H1 (cell line): ENCODE measurements around the gene IL2. TPM values are rescaled to one million over a fixed set of nuclear protein-coding genes. Genes with fewer than 3 reads are reported as not detected.

Source experiments
- CTCF ChIA-PET: fragments of 300-600 bp; sonication (Branson Sonifier 250); formaldehyde crosslinking; loops from one replicate; lab custom pipeline; 2021; ENCODE audit not compliant: partially characterized antibody; lab: Charles Lee
- POLR2A ChIA-PET: fragments of 300-600 bp; sonication (Branson Sonifier 250); formaldehyde crosslinking; loops from one replicate; lab custom pipeline; 2021; ENCODE audit warnings: inconsistent platforms; ENCODE audit not compliant: partially characterized antibody; lab: Charles Lee
- DNase-seq, 2 experiments: peaks; one replicate each; pipeline versions ENCODE4 v3.0.0 to v3.0.0-alpha.2; 2010 to 2022; ENCODE audit warnings: low spot score in 2 of 2, low read depth in 1 of 2, mixed read lengths in 1 of 2
- FAIRE-seq: peaks from 2 replicates; lab custom pipeline; 2011; peaks lifted over from hg19 to GRCh38; lab: Jason Lieb, UNC
- H2AFZ ChIP-seq: 2 replicates; pipeline ENCODE4 v1.8.1; 2012; ENCODE audit warnings: low read length, inconsistent platforms
- H2AK5ac ChIP-seq: 2 replicates; pipeline ENCODE4 v1.6.1; 2013; ENCODE audit warnings: low read depth, low read length
- H2BK120ac ChIP-seq: replicated peaks from 2 replicates; pipeline ENCODE3; 2013; ENCODE audit warnings: low read depth, low read length, inconsistent platforms
- H2BK12ac ChIP-seq: 2 replicates; pipeline ENCODE4 v1.6.1; 2013; ENCODE audit warnings: low read depth, low read length
- H2BK15ac ChIP-seq: 2 replicates; pipeline ENCODE4 v1.6.1; 2013; ENCODE audit warnings: low read length
- H2BK20ac ChIP-seq: 2 replicates; pipeline ENCODE4 v1.6.1; 2013; ENCODE audit warnings: low read length
- H2BK5ac ChIP-seq: 2 replicates; pipeline ENCODE4 v1.6.1; 2013; ENCODE audit warnings: low read depth, low read length
- H3K14ac ChIP-seq: 2 replicates; pipeline ENCODE4 v1.6.1; 2013; ENCODE audit warnings: inconsistent platforms; ENCODE audit not compliant: insufficient read length
- H3K18ac ChIP-seq: 2 replicates; pipeline ENCODE4 v1.6.1; 2013; ENCODE audit warnings: low read length; ENCODE audit errors: extremely low read depth
- H3K23ac ChIP-seq: 2 replicates; pipeline ENCODE4 v1.6.1; 2013; ENCODE audit warnings: inconsistent platforms; ENCODE audit not compliant: insufficient read length
- H3K23me2 ChIP-seq: 2 replicates; pipeline ENCODE4 v1.6.1; 2013; ENCODE audit warnings: low read depth, low read length
- H3K27ac ChIP-seq: 2 replicates; pipeline ENCODE4 v1.6.1; 2011; ENCODE audit warnings: low read depth, low read length, inconsistent platforms
- H3K27me3 ChIP-seq, 4 experiments: replicated peaks in 1 of 4; 1 replicate in 1 of 4; 2 replicates in 3 of 4; pipeline versions ENCODE4 v1.6.1 to v1.8.1; 2011 to 2013; ENCODE audit warnings: low read length in 3 of 4, mild to moderate bottlenecking in 3 of 4, inconsistent platforms in 2 of 4, mixed read lengths in 2 of 4, moderate library complexity in 1 of 4; ENCODE audit not compliant: control insufficient read depth in 3 of 4, insufficient read depth in 3 of 4; ENCODE audit errors: extremely low read depth in 1 of 4
- H3K36me3 ChIP-seq, 4 experiments: 2 replicates each; pipeline versions ENCODE4 v1.6.1 to v1.8.1; 2011 to 2013; ENCODE audit warnings: mild to moderate bottlenecking in 4 of 4, low read length in 3 of 4, moderate library complexity in 2 of 4, control low read depth in 1 of 4, inconsistent platforms in 1 of 4; ENCODE audit not compliant: insufficient read depth in 4 of 4, control insufficient read depth in 2 of 4
- H3K4ac ChIP-seq: replicated peaks from 2 replicates; pipeline ENCODE3; 2013; ENCODE audit warnings: low read length, low read depth, mixed read lengths, inconsistent platforms; ENCODE audit not compliant: insufficient read length
- H3K4me1 ChIP-seq, 4 experiments: replicated peaks in 1 of 4; 1 replicate in 1 of 4; 2 replicates in 3 of 4; pipeline versions ENCODE4 v1.6.1 to v1.8.1; 2011 to 2013; ENCODE audit warnings: low read length in 3 of 4, inconsistent platforms in 2 of 4, mixed read lengths in 1 of 4; ENCODE audit not compliant: insufficient read depth in 4 of 4, control insufficient read depth in 3 of 4
- H3K4me2 ChIP-seq, 2 experiments: 2 replicates each; pipeline versions ENCODE4 v1.6.1 to v1.8.1; 2011 to 2013; ENCODE audit warnings: low read depth in 2 of 2, low read length in 2 of 2, control low read depth in 1 of 2, inconsistent platforms in 1 of 2, mild to moderate bottlenecking in 1 of 2; ENCODE audit not compliant: insufficient read depth in 1 of 2
- H3K4me3 ChIP-seq, 4 experiments: fragments of 200-600, 300-600 bp in 1 of 4; sonication (generic), shearing (Covaris generic), sonication (Bioruptor Twin) in 1 of 4; 2 replicates each; pipeline versions ENCODE4 v1.5.1 to v1.8.1; 2011 to 2016; ENCODE audit warnings: low read length in 4 of 4, low read depth in 3 of 4, control low read depth in 2 of 4, inconsistent platforms in 2 of 4, mild to moderate bottlenecking in 2 of 4, mixed read lengths in 1 of 4, moderate library complexity in 1 of 4; ENCODE audit not compliant: insufficient read depth in 2 of 4; ENCODE audit errors: extremely low read depth in 1 of 4
- H3K56ac ChIP-seq: replicated peaks from 2 replicates; pipeline ENCODE3; 2013; ENCODE audit warnings: low read depth, mild to moderate bottlenecking, mixed read lengths, low read length, inconsistent platforms; ENCODE audit not compliant: insufficient read length
- H3K79me1 ChIP-seq: 2 replicates; pipeline ENCODE4 v1.6.1; 2013; ENCODE audit warnings: low read depth, low read length, control low read depth
- H3K79me2 ChIP-seq, 2 experiments: 2 replicates each; pipeline versions ENCODE4 v1.6.1 to v1.8.1; 2012 to 2013; ENCODE audit warnings: low read length in 2 of 2, mild to moderate bottlenecking in 2 of 2, inconsistent platforms in 1 of 2; ENCODE audit not compliant: insufficient read depth in 2 of 2, control insufficient read depth in 1 of 2
- H3K9ac ChIP-seq, 4 experiments: replicated peaks in 1 of 4; 1 replicate in 1 of 4; 2 replicates in 3 of 4; pipeline versions ENCODE4 v1.6.1 to v1.8.1; 2011 to 2013; ENCODE audit warnings: low read depth in 3 of 4, low read length in 3 of 4, control low read depth in 2 of 4, mild to moderate bottlenecking in 2 of 4, moderate library complexity in 2 of 4, inconsistent platforms in 1 of 4; ENCODE audit errors: extremely low read depth in 1 of 4
- H3K9me3 ChIP-seq, 2 experiments: 2 replicates each; pipeline versions ENCODE4 v1.6.1 to v1.8.1; 2012 to 2013; ENCODE audit warnings: mild to moderate bottlenecking in 2 of 2, moderate library complexity in 2 of 2, control low read depth in 1 of 2, inconsistent platforms in 1 of 2, low read depth in 1 of 2, low read length in 1 of 2, mixed read lengths in 1 of 2; ENCODE audit not compliant: insufficient read depth in 2 of 2
- H4K20me1 ChIP-seq, 2 experiments: replicated peaks in 1 of 2; 2 replicates each; pipeline versions ENCODE3 to v1.8.1; 2011 to 2013; ENCODE audit warnings: inconsistent platforms in 2 of 2, low read length in 2 of 2, mild to moderate bottlenecking in 1 of 2; ENCODE audit not compliant: insufficient read depth in 2 of 2, control insufficient read depth in 1 of 2
- H4K5ac ChIP-seq: 2 replicates; pipeline ENCODE4 v1.6.1; 2013; ENCODE audit warnings: low read length, low read depth, mixed read lengths, inconsistent platforms; ENCODE audit not compliant: insufficient read length
- H4K8ac ChIP-seq: 2 replicates; pipeline ENCODE4 v1.8.0; 2013; ENCODE audit warnings: mild to moderate bottlenecking, moderate library complexity, low read length, inconsistent platforms; ENCODE audit not compliant: insufficient read depth; ENCODE audit errors: extremely low read depth
- H4K91ac ChIP-seq: replicated peaks from 2 replicates; pipeline ENCODE3; 2013; ENCODE audit warnings: low read length, mixed read lengths, inconsistent platforms; ENCODE audit not compliant: insufficient read length
- E2F6 ChIP-seq: IDR thresholded peaks from 2 replicates; pipeline ENCODE4 v1.6.1; 2012; ENCODE audit warnings: inconsistent platforms
- GTF2F1 ChIP-seq: IDR thresholded peaks from 2 replicates; pipeline ENCODE4 v1.6.1; 2012; ENCODE audit warnings: low read depth, low read length, improper control_type of control experiment, borderline replicate concordance
- RAD21 ChIP-seq, 2 experiments: IDR thresholded peaks in 1 of 2; conservative IDR thresholded peaks in 1 of 2; 2 replicates each; pipeline ENCODE4 v1.6.1; 2011; ENCODE audit warnings: low read depth in 2 of 2, low read length in 2 of 2, improper control_type of control experiment in 1 of 2, inconsistent platforms in 1 of 2, mild to moderate bottlenecking in 1 of 2, moderate library complexity in 1 of 2
- YY1 ChIP-seq: IDR thresholded peaks from 2 replicates; pipeline ENCODE4 v1.6.1; 2011; ENCODE audit warnings: low read depth, mild to moderate bottlenecking, low read length
- polyA plus RNA-seq, 7 experiments: library from polyadenylated mRNA; depleted of rRNA in 3 of 7; stranded (reverse) in 5 of 7; unstranded in 2 of 7; fragments of >200 nt in 5 of 7; fragments of 200-250 nt in 2 of 7; gene quantifications; 1 replicate in 5 of 7; 2 replicates in 1 of 7; 4 replicates in 1 of 7; pipeline versions ENCODE4 v1.2.1 to v1.2.3, GENCODE V29; 2011 to 2013; ENCODE audit warnings: missing spikeins in 2 of 7, mixed read lengths in 2 of 7
- total RNA-seq: library from RNA; stranded (reverse); fragmentation: NEBNext Ultra II Directional; extraction: Animal tissue kit (Norgen Biotek cat#: 25700); gene quantifications from 2 replicates; pipeline ENCODE4 v1.2.1, GENCODE V29; 2021
- TF ChIP-seq, protein P1 (sequence below), 3 experiments: IDR thresholded peaks; 1 replicate in 2 of 3; 2 replicates in 1 of 3; pipeline versions ENCODE4 v1.5.1 to v1.6.1; 2011; ENCODE audit warnings: low read length in 3 of 3, mild to moderate bottlenecking in 3 of 3, inconsistent platforms in 2 of 3, low read depth in 1 of 3, moderate library complexity in 1 of 3; ENCODE audit not compliant: insufficient read depth in 1 of 3; ENCODE audit errors: control extremely low read depth in 1 of 3

The IL2 gene
- total and polyA plus RNA-seq, 2 of the 8 experiments (the other 6 are each of a cell fraction or from before 2014, with no cell fraction given): not detected

- Histone ChIP-seq H3K4me2 (no peak overlapping the region), H2BK5ac (no peak overlapping the region), H3K56ac (no peak overlapping the region), H3K79me2 (no peaks in the 10 kb centered on the region), H2BK15ac (no peak overlapping the region), H2BK12ac (no peak overlapping the region), H3K23ac (no peak overlapping the region), H3K4me1 (no peaks in the 10 kb centered on the region), H3K27ac (no peak overlapping the region), H2AFZ (no peak overlapping the region), H4K8ac (no peak overlapping the region), H2BK20ac (no peak overlapping the region)
- CTCF ChIA-PET: interaction anchor here (0.6 to 1.7 kb wide), 3 partner anchors 16 to 1651 kb away, joined by 3 to 6 read pairs (median 4); no protein-coding TSS in a partner anchor
- no peak for TF ChIP-seq GTF2F1
- TF ChIP-seq, protein P1, sequence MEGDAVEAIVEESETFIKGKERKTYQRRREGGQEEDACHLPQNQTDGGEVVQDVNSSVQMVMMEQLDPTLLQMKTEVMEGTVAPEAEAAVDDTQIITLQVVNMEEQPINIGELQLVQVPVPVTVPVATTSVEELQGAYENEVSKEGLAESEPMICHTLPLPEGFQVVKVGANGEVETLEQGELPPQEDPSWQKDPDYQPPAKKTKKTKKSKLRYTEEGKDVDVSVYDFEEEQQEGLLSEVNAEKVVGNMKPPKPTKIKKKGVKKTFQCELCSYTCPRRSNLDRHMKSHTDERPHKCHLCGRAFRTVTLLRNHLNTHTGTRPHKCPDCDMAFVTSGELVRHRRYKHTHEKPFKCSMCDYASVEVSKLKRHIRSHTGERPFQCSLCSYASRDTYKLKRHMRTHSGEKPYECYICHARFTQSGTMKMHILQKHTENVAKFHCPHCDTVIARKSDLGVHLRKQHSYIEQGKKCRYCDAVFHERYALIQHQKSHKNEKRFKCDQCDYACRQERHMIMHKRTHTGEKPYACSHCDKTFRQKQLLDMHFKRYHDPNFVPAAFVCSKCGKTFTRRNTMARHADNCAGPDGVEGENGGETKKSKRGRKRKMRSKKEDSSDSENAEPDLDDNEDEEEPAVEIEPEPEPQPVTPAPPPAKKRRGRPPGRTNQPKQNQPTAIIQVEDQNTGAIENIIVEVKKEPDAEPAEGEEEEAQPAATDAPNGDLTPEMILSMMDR (IDR thresholded peaks at IDR 0.05; ENCODE audit: control extremely low read depth in 1 of 3, insufficient read depth in 1 of 3, low read depth in 1 of 3, low read length in 3 of 3): peak in 2 of 3 experiments; percentile 76 to 91; a peak in 3 of 4 replicates
- 0 out of 2 replicates have a peak, but pooled peaks have one; percentile 12 for TF ChIP-seq YY1
- no peak for TF ChIP-seq E2F6
- peak; percentile 74 to 83 for TF ChIP-seq RAD21 (IDR thresholded peaks at IDR 0.05 in 1 of 2, conservative IDR thresholded peaks at IDR 0.05 in 1 of 2; ENCODE audit: low read depth in 2 of 2, low read length in 2 of 2)
- TF ChIP-seq, all 59 proteins: peak for 3
- no peaks in the 10 kb centered on the region for H3K27me3 ChIP-seq
- no peak overlapping the region for H4K5ac ChIP-seq
- no peaks in the 10 kb centered on the region for H3K9me3 ChIP-seq
- H2AK5ac ChIP-seq: no peak overlapping the region
- no peak overlapping the region for H2BK120ac ChIP-seq
- H3K18ac ChIP-seq: no peak overlapping the region
- H3K36me3 ChIP-seq: no peaks in the 10 kb centered on the region
- POLR2A ChIA-PET: no interaction called here
- no peaks in the 10 kb centered on the region; the same call in 1 of the 2 replicates for H3K23me2 ChIP-seq
- H3K4ac ChIP-seq: no peak overlapping the region
- FAIRE-seq: peak; percentile 99
- H3K79me1 ChIP-seq: no peaks in the 10 kb centered on the region
- H4K20me1 ChIP-seq: no peaks in the 10 kb centered on the region
- H3K9ac ChIP-seq: no peak overlapping the region
- no peak overlapping the region for H3K14ac ChIP-seq
- DNase-seq: peak; percentile 23 to 49
- no peak overlapping the region for H4K91ac ChIP-seq
- no peak overlapping the region for H3K4me3 ChIP-seq
Measured at GRCh38 chr4:122450847-122451246, 5.7 kb downstream of the IL2 start.
